ENCODE results near the gene FAM50B.

The FAM50B gene

DNA sequence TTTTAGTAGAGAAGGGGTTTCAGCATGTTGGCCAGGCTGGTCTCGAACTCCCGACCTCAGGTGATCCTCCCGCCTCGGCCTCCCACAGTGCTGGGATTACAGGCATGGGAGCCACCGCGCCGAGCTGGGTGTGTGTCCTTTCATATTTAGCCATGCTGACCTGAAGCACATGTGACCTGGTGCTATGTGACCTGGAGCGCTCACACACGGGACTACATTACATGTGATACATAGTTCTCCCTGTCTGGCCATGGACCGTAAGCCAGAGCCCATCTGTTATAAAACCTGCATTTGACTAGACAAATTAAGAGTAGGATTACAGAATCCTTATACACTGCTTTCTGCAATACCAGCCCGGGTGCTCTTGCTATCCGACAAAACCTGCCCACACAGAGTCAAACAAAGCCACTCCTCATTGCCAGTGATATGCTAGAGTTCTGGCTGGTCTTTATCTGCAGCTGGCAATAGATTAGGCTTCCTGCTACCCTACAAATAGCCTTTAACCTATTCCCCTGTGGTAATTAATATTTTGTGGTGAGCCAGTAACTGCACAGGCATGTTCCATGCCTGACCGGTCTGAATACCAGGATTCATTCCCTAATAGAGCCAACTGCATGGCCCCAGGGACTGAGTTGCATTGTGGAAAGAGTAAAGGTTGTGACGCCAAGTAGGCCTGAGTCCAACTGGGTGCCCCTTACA is 26.3 kb upstream of the FAM50B start:
- no peak for DNase-seq

DNA sequence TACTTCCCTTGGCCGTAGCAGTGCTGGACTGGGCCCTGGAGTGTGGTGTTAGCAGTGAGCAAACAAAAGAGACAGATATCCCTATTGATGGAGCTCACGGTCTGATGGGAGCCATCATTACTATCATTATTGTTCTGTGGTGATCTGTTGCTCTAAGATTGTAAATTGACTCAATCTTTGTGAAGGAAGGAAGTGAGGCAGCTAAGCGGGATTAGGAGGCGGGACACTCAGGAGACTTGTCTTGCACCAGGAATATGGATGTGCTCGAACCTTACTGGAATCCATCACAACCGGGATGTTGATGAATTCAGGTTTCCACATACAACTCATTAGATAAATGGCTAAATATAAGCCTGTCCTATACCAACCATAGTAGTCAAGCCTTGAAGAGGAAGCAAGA is 25.5 kb upstream of the FAM50B start:
- no peak for DNase-seq

- DNase-seq: no peak
These were observed 23.8 kb upstream of the FAM50B start for GRCh38 chr6:3825331-3825831.

GRCh38 chr6:3825851-3826581 is 23.2 kb upstream of the FAM50B start:
- no peak for DNase-seq

- no peak for DNase-seq
These were observed 19.9 kb upstream of the FAM50B start for GRCh38 chr6:3829285-3829684.

GRCh38 chr6:3830806-3831205 is 18.4 kb upstream of the FAM50B start:
- DNase-seq: no peak

- DNase-seq: no peak
These were observed 17.2 kb upstream of the FAM50B start for GRCh38 chr6:3831761-3832530.

GRCh38 chr6:3835055-3835731 is 14.0 kb upstream of the FAM50B start:
- DNase-seq: no peak

- DNase-seq: no peak
These were observed 13.4 kb upstream of the FAM50B start for GRCh38 chr6:3835785-3836184.

DNA sequence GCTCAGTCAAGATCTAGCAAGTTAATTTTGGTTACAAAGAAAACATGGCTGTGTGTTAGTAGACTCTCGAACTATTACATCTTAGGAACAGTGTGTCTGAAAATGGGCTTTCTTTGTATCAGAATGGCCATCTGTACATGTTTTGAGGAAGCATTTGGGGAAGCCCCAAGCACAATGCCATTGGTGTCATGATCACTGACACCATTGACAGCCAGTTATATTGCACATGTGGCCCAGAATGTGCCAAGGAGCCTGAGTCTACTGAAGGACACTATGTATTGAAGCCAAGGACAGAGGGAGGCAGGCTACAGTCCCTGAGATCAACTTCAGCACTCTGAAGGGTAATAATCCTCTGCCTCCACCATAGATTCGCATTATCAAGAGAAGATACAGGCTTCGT is 12.6 kb upstream of the FAM50B start:
- DNase-seq: no peak

DNA sequence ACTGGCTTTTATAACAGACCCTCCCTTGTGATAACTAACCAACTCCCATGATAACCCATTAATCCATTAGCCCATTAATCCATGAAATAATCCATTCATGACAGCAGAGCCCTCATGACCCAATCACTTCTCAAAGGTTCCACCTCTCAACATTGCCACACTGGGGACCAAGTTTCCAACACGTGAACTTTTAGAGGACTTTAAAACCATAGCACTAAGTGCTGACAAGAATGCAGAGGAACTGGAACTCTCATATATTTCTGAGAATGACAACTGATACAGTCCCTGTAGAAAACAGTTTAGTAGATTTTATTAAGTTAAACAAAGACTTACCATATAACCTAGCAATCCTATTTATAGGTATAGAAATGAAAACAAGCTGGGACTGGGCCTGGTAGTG is 11.4 kb upstream of the FAM50B start:
- DNase-seq: no peak

DNA sequence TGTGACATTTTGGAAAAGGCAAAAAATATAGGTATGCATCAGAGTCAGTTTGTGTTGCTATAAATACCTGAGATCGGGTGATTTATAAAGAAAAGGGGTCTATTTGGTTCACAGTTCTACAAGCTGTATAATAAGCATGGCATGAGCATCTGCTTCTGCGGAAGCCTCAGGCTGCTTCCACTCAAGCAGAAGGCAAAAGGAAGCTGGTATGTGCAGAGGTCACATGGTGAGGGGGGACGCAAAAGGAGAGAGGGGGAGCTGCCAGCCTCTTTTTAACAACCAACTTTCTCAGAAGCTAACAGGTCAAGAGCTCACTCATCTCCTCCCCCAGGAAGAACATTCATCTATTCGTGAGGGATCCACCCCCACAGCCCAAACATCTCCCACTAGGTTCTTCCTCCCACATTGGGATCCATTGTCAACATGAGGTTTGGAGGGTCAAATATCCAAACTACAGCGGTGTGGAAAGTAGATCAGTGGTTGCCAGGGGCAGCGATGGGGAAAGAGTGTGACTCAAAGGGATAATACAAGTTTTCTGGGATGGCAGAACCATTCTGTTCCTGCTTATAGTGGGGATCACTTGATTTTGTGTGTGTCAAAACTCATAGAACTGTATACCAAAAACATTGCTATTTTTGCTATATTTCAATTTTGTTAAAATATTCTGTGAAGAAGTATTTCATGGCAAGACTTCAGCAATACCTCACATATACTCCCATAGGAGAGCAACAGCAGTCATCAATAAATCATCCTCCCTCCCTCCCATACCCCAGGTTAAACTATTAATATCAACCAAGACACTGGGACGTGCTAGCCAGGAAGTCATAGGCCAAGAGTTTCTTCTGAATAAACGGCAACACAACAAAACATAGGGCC is 9.9 kb upstream of the FAM50B start:
- no peak for DNase-seq

DNA sequence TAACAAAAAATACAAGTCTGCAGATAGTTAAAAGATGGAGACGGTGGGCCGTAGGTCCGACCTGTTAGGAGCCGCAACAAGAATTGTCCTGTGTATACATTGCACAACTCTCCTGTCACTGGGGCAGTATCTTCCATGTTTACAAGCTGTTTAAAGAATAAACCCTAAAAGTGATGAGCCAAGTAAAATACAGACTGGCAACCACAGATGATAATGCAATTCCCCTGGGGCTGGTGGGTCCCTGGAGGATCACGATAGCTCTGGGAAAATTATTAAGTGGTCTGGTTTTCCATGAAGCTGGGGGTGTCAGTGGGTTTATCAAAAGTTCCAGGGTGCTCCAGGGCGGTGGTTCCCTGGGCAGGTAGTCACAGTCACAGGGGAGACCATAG is 8.1 kb upstream of the FAM50B start:
- DNase-seq: no peak

GRCh38 chr6:3841711-3842565 is 7.2 kb upstream of the FAM50B start:
- DNase-seq: no peak

- DNase-seq: no peak
These were observed 5.6 kb upstream of the FAM50B start for GRCh38 chr6:3843379-3844096.

- DNase-seq: no peak
These were observed 5.1 kb upstream of the FAM50B start for GRCh38 chr6:3844097-3844463.

- DNase-seq: no peak
These were observed 1.7 kb upstream of the FAM50B start for GRCh38 chr6:3847521-3847920.

GRCh38 chr6:3848380-3848779 is 793 bp upstream of the FAM50B start:
- no peak for DNase-seq

DNA sequence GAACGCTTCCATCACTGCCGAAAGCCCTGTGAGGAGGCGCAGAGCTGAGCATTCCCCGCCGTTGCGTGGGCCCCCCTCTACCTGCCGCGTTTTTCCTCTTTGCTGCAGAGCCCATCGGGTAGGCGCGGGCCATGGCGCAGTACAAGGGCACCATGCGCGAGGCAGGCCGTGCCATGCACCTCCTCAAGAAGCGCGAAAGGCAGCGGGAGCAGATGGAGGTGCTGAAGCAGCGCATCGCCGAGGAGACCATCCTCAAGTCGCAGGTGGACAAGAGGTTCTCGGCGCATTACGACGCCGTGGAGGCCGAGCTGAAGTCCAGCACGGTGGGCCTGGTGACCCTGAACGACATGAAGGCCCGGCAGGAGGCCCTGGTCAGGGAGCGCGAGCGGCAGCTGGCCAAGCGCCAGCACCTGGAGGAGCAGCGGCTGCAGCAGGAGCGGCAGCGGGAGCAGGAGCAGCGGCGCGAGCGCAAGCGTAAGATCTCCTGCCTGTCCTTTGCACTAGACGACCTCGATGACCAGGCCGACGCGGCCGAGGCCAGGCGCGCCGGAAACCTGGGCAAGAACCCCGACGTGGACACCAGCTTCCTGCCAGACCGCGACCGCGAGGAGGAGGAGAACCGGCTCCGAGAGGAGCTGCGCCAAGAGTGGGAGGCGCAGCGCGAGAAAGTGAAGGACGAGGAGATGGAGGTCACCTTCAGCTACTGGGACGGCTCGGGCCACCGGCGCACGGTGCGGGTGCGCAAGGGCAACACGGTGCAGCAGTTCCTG is 693 bp downstream of the FAM50B start:
- DNase-seq: no peak

All from OCI-M1 (cell line).